UCSD-AML1 (cell line): ENCODE results near the gene RNF150.

Experiments
- DNase-seq: peaks from one replicate; lab custom pipeline; 2025; ENCODE audit not compliant: unreplicated experiment; lab: John Stamatoyannopoulos, UW

RNF150 gene

GRCh38 chr4:140870427-140870826 lies 262.8 kb downstream of the RNF150 start:
- DNase-seq = no peak

- no peak for DNase-seq
These were observed 263.8 kb downstream of the RNF150 start for GRCh38 chr4:140869446-140869845.

DNA sequence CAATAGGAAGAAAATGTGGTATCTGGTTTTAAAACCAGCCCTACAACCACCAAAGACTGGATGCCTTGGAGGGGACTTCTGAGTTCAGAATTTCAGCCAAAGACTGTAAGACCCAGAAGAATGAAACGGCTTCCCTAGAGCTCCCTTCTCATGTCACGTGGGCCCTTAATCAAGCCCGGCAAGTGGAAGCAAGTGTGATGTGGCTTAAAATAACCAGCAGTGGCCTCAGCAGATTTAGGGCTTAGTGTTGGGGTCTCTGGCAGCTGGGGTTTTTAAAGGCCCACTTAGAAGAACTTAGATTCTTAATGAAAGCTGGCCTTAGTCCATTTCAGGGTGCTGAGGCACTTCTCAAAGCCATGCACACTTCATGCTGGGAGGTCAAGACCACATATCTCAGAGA lies 265.9 kb downstream of the RNF150 start:
- DNase-seq = no peak

- no peak for DNase-seq
These were observed 266.7 kb downstream of the RNF150 start for GRCh38 chr4:140866492-140867005.

- DNase-seq = no peak
These were observed 267.7 kb downstream of the RNF150 start for GRCh38 chr4:140865253-140866217.

DNA sequence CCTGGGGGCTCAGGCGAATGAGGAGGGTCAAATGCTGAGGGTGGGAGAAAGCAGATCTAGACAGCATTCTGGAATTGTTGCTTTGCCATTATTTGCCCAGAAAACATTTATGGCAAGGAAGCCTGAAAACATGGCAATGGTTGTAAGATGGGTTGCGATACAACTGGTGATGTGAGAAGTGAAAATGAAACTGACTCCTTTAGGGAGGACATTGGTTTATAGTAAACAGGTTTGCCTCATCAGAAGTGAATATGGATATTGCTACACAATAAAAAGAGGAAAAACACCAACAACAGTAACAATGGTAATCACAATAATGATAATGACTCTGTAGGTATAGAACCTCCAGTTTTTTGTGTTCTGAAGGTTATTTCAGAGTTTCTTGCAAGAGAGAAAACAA lies 270.1 kb downstream of the RNF150 start:
- no peak for DNase-seq

DNA sequence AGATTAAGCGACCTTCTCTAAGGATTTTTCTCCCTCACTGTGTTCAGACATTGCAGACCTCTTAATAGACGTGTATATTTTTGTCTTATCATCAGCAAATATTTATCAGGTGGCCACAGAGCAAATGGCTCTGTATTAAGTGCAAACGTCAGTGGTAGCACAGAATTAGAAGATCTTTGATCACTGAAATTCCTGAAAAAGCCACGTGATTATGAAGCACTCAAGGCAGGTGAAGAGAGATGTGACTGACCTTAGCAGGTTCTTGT lies 271.2 kb downstream of the RNF150 start:
- no peak for DNase-seq

- no peak for DNase-seq
These were observed 271.7 kb downstream of the RNF150 start for GRCh38 chr4:140861359-140862176.

GRCh38 chr4:140858897-140859296 lies 274.4 kb downstream of the RNF150 start:
- DNase-seq = no peak

DNA sequence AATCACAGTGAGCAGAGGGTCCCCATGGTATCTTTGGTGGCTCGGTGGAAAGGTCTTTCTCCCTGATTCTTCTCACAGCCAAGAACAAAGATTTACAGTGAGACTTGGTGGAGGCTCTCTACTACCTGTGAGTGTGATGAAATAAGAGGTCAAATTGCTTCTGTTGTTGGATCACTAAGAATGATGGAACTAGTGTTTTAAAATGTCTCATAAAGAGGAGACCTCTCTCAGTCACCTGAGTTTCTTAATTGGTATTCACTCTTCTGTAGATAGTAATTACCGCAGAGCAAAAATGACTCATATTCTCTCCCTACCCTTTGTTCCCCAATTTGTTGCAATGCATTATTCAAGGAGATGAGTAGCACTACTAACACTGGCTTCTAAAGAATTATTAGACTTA lies 276.2 kb downstream of the RNF150 start:
- no peak for DNase-seq

- no peak for DNase-seq
These were observed 276.6 kb downstream of the RNF150 start for GRCh38 chr4:140856621-140857062.

DNA sequence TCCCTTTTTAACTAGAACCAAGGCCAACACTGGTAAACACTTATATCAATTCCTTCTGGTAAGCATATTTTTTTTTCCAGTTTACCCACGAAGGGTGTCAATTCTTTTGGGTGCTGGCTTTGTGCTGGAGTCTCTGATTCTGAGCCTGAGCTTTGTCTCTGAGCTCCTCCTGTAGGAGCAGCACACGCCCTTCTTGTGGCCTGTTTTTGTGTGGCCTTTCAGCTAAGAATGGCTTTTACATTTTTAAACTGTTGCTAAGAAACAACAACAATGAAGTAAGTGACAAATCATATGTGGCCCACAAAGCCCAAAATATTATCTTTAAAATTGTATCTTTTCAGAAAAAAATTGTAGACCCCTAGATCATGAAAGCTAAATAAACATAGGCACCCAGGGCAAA lies 279.1 kb downstream of the RNF150 start:
- no peak for DNase-seq

- DNase-seq = no peak
These were observed 281.5 kb downstream of the RNF150 start for GRCh38 chr4:140851804-140852203.

GRCh38 chr4:140851032-140851636 lies 282.1 kb downstream of the RNF150 start:
- DNase-seq = no peak

DNA sequence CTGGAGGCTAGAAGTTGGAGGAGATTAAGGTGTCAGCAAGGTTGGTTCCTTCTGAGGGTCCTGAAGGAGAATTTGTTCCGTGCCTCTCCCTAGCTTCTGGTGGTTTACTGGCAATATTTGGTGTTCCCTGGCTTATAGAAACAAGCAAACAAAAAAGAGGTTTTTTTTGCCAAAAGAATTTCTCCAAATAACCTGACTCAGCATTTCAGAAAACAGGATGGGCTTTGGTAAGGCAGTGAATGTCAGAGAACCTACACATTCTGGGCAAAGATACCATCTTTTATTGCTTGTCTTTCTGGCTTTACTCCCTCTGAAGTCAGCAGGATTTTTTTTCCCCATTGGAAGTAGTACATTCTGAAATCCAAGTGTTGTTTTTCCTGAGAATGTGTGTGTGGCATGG lies 283.7 kb downstream of the RNF150 start:
- no peak for DNase-seq

- no peak for DNase-seq
These were observed 286.5 kb downstream of the RNF150 start for GRCh38 chr4:140846736-140847135.

DNA sequence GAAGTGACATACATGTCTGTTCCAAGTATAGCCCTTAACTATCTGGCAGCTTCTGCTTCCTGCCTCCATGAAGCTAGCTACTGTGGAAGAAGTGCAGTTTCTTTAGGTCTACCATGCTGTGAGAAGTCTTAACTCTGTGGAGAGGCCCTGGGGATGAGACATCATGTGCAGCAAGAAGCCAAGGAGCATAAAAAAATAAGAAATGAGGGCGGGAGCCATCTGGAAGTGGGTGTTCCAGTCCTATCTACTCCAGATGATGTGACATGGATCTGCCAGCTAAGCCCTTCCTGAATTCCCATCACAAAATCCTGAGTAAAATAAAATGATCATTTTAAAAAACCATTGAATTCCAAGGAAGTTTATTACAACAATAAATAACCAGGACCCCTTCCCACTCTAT lies 289.2 kb downstream of the RNF150 start:
- DNase-seq = no peak

DNA sequence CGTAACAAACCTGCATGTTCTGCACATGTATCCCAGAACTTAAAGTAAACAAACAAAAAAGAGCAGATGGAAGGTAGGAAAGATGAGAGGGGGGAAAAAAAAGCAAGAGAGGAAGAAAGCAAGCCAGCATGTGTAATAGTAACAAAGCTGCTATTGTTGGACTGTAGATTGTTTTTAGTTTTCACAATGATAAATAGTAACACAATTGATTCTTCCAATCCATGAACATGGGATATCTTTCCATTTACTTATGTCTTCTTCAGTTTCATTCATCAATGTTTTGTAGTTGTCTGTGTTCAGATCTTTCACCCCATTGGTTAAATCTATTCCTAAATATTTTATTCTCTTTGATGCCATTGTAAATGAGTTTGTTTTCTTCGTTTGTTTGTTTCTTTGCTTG lies 292.1 kb downstream of the RNF150 start:
- DNase-seq = no peak

- no peak for DNase-seq
These were observed 293.1 kb downstream of the RNF150 start for GRCh38 chr4:140839888-140840790.

GRCh38 chr4:140839406-140839805 lies 293.9 kb downstream of the RNF150 start:
- no peak for DNase-seq

DNA sequence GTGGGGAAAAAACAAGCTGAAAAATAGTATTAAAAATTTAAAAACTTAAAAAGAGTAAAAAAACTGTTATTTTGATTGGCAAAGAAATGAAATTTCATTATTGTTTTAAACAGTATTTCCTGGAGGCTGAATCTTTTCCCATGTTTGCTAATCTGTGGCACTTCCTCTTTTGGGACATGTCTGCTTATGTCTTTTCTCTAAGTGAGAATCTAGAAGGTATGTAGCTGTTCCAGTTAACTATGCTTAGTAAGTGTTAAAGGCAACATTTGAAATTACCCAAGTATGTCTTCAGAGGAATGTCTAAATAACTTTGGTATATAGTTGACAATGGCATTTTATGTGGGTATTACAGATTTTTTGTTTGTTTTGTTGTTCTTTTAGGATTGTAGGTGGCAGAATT lies 295.5 kb downstream of the RNF150 start:
- no peak for DNase-seq
